GM19351 (cell line): ENCODE results near the gene PCDHB3.
"Not testable (repeated sequence)": the region's sequence is repeated elsewhere in the genome, so short reads cannot be mapped to it uniquely, and the experiment has no call there.

Source experiments
- ATAC-seq: cut with Tn5 transposase; IDR thresholded peaks from one replicate; pipeline ENCODE4 v1.9.1; 2021; ENCODE audit warnings: mild to moderate bottlenecking, moderate library complexity; ENCODE audit not compliant: unreplicated experiment

The PCDHB3 gene

GRCh38 chr5:141100243-141100805, at the start of gene PCDHB3:
Gene PCDHB3 (plus strand): TSS chr5:141100473. CDS start chr5:141100650, 177 bp downstream.
- no peak for ATAC-seq

GRCh38 chr5:141050622-141051520, 49.4 kb upstream of the PCDHB3 start, which contains the start of gene PCDHB1:
Gene PCDHB1 (plus strand): TSS chr5:141051374. CDS start chr5:141051471, 97 bp downstream.
- ATAC-seq, result no peak

- ATAC-seq, result no peak
These were observed 48.8 kb upstream of the PCDHB3 start for GRCh38 chr5:141051521-141051866.

DNA sequence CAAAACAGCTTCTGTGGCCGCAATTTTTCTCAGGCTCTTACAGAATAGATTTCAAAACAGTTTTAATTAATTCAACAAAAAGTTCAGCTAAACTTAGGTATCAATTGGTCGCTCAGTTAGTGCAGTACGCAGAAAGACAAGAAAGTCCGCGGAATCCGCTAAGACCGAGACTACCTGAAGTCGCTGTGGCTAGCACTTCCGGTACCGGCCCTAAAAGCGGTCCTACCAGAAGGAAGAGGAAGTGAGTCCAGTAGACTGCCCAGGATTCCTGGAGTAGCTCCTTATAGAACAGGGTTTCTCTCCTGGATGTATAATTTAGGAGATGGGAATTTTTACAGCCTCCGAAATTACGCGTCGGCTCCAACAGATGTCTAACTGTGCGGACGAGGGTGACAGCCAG, 22.4 kb upstream of the PCDHB3 start:
- ATAC-seq, result no peak

DNA sequence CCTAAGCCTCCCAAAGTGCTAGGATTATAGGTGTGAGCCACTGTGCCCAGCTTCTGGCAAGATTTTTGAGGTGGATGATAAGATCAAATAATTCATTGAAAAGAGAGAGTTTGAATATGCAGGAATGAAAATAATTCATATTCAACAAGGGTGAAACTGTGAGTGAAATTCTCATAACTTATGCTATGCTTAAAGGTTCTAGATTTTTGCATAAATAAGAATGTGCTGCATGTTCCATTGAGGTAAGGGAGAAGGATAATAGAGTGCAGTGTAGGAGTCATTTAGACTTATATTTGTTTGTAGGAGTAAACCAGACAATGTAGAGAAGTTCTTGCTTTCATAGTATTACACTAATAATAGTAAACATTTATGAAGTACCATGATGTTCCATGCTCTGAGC, 18.0 kb upstream of the PCDHB3 start:
- ATAC-seq, result no peak

GRCh38 chr5:141084487-141084989, 15.7 kb upstream of the PCDHB3 start:
- no peak for ATAC-seq

DNA sequence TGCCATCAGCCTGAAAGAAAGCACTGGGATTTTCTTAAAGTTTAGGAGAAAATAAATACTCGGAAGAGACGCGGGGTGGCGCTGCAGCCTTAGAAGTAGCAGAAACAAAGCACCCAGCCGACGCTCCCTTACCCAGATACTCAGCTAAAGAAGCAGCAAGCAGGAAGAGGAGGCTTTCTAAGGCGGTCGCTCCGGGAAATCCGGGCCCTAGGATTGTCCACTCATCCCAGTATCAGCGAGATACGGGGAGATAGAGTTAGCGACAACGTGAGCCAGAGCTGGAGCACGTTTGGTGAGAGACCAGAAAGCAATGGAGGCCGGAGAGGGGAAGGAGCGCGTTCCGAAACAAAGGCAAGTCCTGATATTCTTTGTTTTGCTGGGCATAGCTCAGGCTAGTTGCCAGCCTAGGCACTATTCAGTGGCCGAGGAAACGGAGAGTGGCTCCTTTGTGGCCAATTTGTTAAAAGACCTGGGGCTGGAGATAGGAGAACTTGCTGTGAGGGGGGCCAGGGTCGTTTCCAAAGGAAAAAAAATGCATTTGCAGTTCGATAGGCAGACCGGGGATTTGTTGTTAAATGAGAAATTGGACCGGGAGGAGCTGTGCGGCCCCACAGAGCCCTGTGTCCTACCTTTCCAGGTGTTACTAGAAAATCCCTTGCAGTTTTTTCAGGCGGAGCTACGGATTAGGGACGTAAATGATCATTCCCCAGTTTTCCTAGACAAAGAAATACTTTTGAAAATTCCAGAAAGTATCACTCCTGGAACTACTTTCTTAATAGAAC, 5.6 kb upstream of the PCDHB3 start, which contains the start of gene PCDHB2:
TSS of gene PCDHB2 (plus strand) at position 135 of the 782 bp plus-strand sequence. CDS start at position 311, 176 bp downstream.
- ATAC-seq, result no peak

DNA sequence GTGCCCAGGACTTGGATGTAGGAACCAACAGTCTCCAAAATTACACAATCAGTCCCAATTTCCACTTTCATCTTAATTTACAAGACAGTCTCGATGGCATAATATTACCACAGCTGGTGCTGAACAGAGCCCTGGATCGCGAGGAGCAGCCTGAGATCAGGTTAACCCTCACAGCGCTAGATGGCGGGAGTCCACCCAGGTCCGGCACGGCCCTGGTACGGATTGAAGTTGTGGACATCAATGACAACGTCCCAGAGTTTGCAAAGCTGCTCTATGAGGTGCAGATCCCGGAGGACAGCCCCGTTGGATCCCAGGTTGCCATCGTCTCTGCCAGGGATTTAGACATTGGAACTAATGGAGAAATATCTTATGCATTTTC, 5.0 kb upstream of the PCDHB3 start:
- ATAC-seq, result no peak

GRCh38 chr5:141096181-141096580, 4.1 kb upstream of the PCDHB3 start:
- ATAC-seq, result not testable (repeated sequence)

GRCh38 chr5:141096586-141096985, 3.7 kb upstream of the PCDHB3 start:
- ATAC-seq, result not testable (repeated sequence)

GRCh38 chr5:141101059-141101458, 786 bp downstream of the PCDHB3 start:
- no peak for ATAC-seq

DNA sequence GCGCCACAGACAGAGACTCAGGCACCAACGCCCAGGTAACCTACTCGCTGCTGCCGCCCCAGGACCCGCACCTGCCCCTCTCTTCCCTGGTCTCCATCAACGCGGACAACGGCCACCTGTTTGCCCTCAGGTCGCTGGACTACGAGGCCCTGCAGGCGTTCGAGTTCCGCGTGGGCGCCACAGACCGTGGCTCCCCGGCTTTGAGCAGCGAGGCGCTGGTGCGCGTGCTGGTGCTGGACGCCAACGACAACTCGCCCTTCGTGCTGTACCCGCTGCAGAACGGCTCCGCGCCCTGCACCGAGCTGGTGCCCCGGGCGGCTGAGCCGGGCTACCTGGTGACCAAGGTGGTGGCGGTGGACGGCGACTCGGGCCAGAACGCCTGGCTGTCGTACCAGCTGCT, 1.8 kb downstream of the PCDHB3 start:
- ATAC-seq, result not testable (repeated sequence)

DNA sequence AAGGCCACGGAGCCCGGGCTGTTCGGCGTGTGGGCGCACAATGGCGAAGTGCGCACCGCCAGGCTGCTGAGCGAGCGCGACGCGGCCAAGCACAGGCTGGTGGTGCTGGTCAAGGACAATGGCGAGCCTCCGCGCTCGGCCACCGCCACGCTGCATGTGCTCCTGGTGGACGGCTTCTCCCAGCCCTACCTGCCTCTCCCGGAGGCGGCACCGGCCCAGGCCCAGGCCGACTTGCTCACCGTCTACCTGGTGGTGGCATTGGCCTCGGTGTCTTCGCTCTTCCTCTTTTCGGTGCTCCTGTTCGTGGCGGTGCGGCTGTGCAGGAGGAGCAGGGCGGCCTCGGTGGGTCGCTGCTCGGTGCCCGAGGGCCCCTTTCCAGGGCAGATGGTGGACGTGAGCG, 2.2 kb downstream of the PCDHB3 start:
- not testable (repeated sequence) for ATAC-seq

DNA sequence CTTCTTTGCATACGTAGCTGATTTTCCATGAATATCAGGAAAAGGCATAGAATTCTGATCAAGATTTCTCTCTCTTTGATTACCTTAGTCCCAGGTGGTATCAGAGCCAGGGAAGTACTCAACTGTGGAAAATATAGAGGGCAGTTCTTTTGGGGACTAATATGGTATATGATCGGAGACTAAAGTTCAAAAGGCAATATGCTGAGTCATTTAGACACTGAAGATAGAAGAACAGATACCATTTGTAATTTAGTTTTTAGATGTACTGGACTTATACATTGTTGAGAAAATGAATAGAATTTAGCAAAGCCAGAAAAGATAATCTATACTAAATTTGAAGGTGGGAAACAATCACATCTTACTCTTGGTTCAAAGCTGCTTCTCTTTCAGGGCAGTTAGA, 5.1 kb downstream of the PCDHB3 start:
- no peak for ATAC-seq

DNA sequence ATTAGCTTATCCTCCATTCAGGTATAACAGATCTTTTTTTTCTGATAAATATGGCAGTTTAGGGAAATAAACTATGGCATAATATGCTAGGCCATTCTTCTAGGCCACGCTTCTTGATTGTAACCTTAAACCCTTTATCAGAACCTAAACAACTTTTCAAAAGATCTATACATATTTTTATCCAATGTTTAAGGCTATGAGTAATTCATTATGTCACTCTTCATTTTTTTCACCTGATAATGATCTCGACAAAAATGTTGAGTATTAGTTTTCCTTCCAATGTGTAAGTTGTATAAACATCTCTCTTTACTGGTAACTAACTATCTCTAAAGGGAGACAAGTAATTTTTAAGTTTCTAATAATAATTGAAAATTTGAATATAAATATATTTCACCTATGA, 19.0 kb downstream of the PCDHB3 start:
- ATAC-seq, result no peak

DNA sequence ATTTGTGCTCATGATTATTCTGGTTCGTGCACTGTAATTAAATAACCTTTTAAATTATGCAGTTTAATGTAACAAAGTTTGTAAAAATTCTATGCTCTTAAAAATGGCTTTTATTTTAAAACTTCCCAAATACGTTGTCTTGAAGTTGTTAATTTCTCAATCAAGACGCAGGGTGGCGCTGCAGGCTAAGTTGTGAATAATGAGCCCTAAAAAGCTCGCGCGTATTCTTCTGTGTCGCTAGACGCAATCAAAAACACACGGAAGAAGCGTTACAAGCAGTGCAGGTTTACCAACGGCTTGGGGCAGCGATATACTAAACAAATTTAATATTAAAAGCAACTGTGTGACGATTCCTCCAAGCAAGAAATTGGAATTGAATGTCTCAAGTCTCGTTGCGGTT, 21.3 kb downstream of the PCDHB3 start, which contains the start of gene PCDHB4:
TSS of gene PCDHB4 (plus strand) at position 256 of the 400 bp plus-strand sequence. CDS start 181 bp downstream, outside the sequence.
- ATAC-seq, result no peak

GRCh38 chr5:141121985-141122384, 21.7 kb downstream of the PCDHB3 start:
- ATAC-seq, result no peak

- not testable (repeated sequence) for ATAC-seq
These were observed 23.3 kb downstream of the PCDHB3 start for GRCh38 chr5:141123396-141124135.

DNA sequence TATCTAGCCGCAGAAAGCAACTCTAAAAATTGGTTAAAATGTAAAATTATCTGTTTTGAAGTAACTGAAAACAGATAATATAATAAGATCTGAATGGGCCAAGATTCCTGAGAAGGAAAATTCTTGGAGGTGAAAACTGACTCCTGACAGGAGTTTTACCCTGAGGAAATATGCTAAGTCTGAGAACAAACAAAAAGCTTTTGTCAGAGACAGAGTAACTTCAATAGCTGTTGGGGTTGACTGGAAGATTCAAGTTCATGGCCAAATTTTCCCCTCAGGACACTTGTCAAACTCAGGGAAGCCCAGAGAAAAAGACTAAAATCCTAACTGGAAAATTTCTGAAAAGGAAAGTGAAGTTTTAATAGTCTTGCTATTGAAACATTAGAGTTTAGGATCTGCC, 27.0 kb downstream of the PCDHB3 start:
- no peak for ATAC-seq

DNA sequence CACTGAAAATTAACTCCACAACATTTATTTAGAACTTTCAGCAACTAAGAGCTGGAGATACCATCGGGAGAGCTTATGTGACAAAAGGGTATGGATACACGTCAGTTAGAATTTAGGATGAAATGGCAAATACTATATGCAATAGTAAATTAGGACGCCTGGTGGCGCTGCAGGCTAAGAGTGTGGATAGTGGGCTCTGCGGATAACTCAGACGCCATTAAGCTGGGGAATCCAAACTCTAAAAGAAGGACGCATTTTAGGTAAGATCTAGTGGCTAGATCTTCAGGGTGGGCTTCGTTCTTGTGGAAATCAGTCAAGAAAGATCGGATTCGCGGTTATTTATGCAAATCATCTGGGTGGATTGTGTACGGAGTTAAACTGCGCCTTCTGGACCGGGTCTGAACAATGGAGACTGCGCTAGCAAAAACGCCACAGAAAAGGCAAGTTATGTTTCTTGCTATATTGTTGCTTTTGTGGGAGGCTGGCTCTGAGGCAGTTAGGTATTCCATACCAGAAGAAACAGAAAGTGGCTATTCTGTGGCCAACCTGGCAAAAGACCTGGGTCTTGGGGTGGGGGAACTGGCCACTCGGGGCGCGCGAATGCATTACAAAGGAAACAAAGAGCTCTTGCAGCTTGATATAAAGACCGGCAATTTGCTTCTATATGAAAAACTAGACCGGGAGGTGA, 34.9 kb downstream of the PCDHB3 start, which contains the start of gene PCDHB5:
TSS of gene PCDHB5 (plus strand) at position 177 of the 688 bp plus-strand sequence. CDS start at position 406, 229 bp downstream.
- ATAC-seq, result no peak
